GM12878 (cell line): ENCODE data around the gene ETV7. TPM values are rescaled to one million over a fixed set of nuclear protein-coding genes. Genes with fewer than 3 reads are reported as not detected.

Experiments used
- ATAC-seq: fragments of 200-7000 bp; cut with Tn5 transposase; 3 replicates; pipeline ENCODE4 v1.9.1; 2020; ENCODE audit warnings: mild to moderate bottlenecking, moderate library complexity
- BruUV-seq: library from RNA; stranded (reverse); fragments of 400-500 nt; replicated peaks from 2 replicates; lab custom pipeline; 2021; lab: Mats Ljungman, UMichigan
- CTCF ChIA-PET: fragments of 300-600 bp; sonication (Branson Sonifier 250); formaldehyde crosslinking; extraction: SDS; loops from one replicate; lab custom pipeline; 2021; ENCODE audit warnings: inconsistent platforms; lab: Yijun Ruan, JAX
- POLR2A ChIA-PET: fragments of 350-600 bp; formaldehyde crosslinking; extraction: SDS; loops from one replicate; lab custom pipeline; 2021; ENCODE audit warnings: inconsistent platforms; lab: Charles Lee
- RAD21 ChIA-PET: fragments of 300-600 bp; sonication (Branson Sonifier 250); formaldehyde crosslinking; loops from one replicate; lab custom pipeline; 2023; ENCODE audit warnings: antibody characterized with exemption; ENCODE audit not compliant: unreplicated experiment; lab: Charles Lee
- SMC1A ChIA-PET: fragments of 300-600 bp; sonication (Branson Sonifier 250); formaldehyde crosslinking; loops from one replicate; lab custom pipeline; 2023; ENCODE audit not compliant: unreplicated experiment, uncharacterized antibody; lab: Charles Lee
- DNase-seq: peaks from one replicate; pipeline ENCODE4 v3.0.0-alpha.2; 2011; ENCODE audit warnings: low read depth, low spot score
- FAIRE-seq: peaks from 3 replicates; lab custom pipeline; 2011; peaks lifted over from hg19 to GRCh38; lab: Jason Lieb, UNC
- H2AFZ ChIP-seq: 2 replicates; pipeline ENCODE4 v1.6.0; 2011; ENCODE audit warnings: low read depth, low read length, control low read depth; ENCODE audit not compliant: control insufficient read depth
- H3K27ac ChIP-seq: 2 replicates; pipeline ENCODE4 v1.5.1; 2011; ENCODE audit warnings: control low read depth; ENCODE audit not compliant: control insufficient read depth, insufficient read depth
- H3K27me3 ChIP-seq, 2 experiments: replicated peaks in 1 of 2; 2 replicates each; pipeline versions ENCODE4 v1.6.0 to v1.6.1; 2011; ENCODE audit warnings: low read length in 1 of 2; ENCODE audit not compliant: control insufficient read depth in 2 of 2, insufficient read depth in 2 of 2
- H3K36me3 ChIP-seq, 2 experiments: 2 replicates each; pipeline ENCODE4 v1.5.1; 2011; ENCODE audit warnings: low read length in 1 of 2; ENCODE audit not compliant: control insufficient read depth in 2 of 2, insufficient read depth in 2 of 2
- H3K4me1 ChIP-seq: 2 replicates; pipeline ENCODE4 v1.6.1; 2011; ENCODE audit warnings: mild to moderate bottlenecking, low read length, moderate library complexity, mixed read lengths; ENCODE audit not compliant: control insufficient read depth, insufficient read depth
- H3K4me2 ChIP-seq: 2 replicates; pipeline ENCODE4 v1.6.0; 2011; ENCODE audit warnings: control low read depth; ENCODE audit not compliant: control insufficient read depth, insufficient read depth
- H3K4me3 ChIP-seq: fragments of 200-600 bp; sonication (generic); 2 replicates; pipeline ENCODE4 v1.5.1; 2016
- H3K79me2 ChIP-seq: 2 replicates; pipeline ENCODE4 v1.6.0; 2011; ENCODE audit warnings: low read length; ENCODE audit not compliant: control insufficient read depth, insufficient read depth
- H3K9ac ChIP-seq: 2 replicates; pipeline ENCODE4 v1.8.0; 2011; ENCODE audit warnings: low read length, control low read depth, mixed read lengths; ENCODE audit not compliant: control insufficient read depth, insufficient read depth
- H3K9me3 ChIP-seq: replicated peaks from 3 replicates; pipeline ENCODE4 v1.5.1; 2011; ENCODE audit warnings: mild to moderate bottlenecking, low read length; ENCODE audit not compliant: control insufficient read depth, insufficient read depth
- H4K20me1 ChIP-seq: 2 replicates; pipeline ENCODE4 v1.6.0; 2011; ENCODE audit not compliant: control insufficient read depth, insufficient read depth
- BACH1 ChIP-seq: fragments of 450-650 bp; IDR thresholded peaks from 2 replicates; pipeline ENCODE4 v1.6.1; 2017; ENCODE audit warnings: mild to moderate bottlenecking, borderline replicate concordance
- BMI1 ChIP-seq: fragments of 450-650 bp; IDR thresholded peaks from 2 replicates; pipeline ENCODE4 v1.6.1; 2016; ENCODE audit warnings: mild to moderate bottlenecking, moderate library complexity, borderline replicate concordance
- CBFB ChIP-seq: IDR thresholded peaks from 2 replicates; pipeline ENCODE4 v1.6.1; 2016; ENCODE audit warnings: antibody characterized with exemption, low read depth
- EZH2 ChIP-seq: IDR thresholded peaks from 2 replicates; pipeline ENCODE4 v1.6.1; 2012; ENCODE audit warnings: low read depth, mild to moderate bottlenecking, control low read depth, inconsistent platforms, low read length, borderline replicate concordance; ENCODE audit not compliant: control insufficient read depth
- GATAD2B ChIP-seq: fragments of 450-650 bp; conservative IDR thresholded peaks from 2 replicates; pipeline ENCODE4 v1.6.1; 2017; ENCODE audit warnings: low read depth, mild to moderate bottlenecking, moderate library complexity
- IRF4 ChIP-seq: IDR thresholded peaks from 2 replicates; pipeline ENCODE4 v1.6.1; 2011; ENCODE audit warnings: low read depth, low read length
- MEF2B ChIP-seq: fragments of 450-650 bp; IDR thresholded peaks from 2 replicates; pipeline ENCODE4 v1.6.1; 2018; ENCODE audit warnings: mild to moderate bottlenecking, moderate library complexity; ENCODE audit not compliant: partially characterized antibody, poor library complexity, severe bottlenecking
- NBN ChIP-seq: fragments of 450-650 bp; IDR thresholded peaks from 2 replicates; pipeline ENCODE4 v1.6.1; 2016
- NFXL1 ChIP-seq: fragments of 450-650 bp; IDR thresholded peaks from 2 replicates; pipeline ENCODE4 v1.6.1; 2017; ENCODE audit warnings: antibody characterized with exemption, mild to moderate bottlenecking, borderline replicate concordance
- NFYA ChIP-seq: IDR thresholded peaks from 2 replicates; pipeline ENCODE4 v1.6.1; 2011; ENCODE audit warnings: low read depth, mild to moderate bottlenecking, low read length, improper control_type of control experiment, borderline replicate concordance
- NRF1 ChIP-seq: conservative IDR thresholded peaks from 2 replicates; pipeline ENCODE4 v1.6.1; 2011; ENCODE audit warnings: mild to moderate bottlenecking, low read depth, low read length, improper control_type of control experiment
- POLR2AphosphoS2 ChIP-seq: IDR thresholded peaks from 2 replicates; pipeline ENCODE4 v1.6.1; 2011; ENCODE audit warnings: low read depth, mild to moderate bottlenecking, low read length, improper control_type of control experiment, moderate library complexity
- SMAD5 ChIP-seq: IDR thresholded peaks from 2 replicates; pipeline ENCODE4 v1.6.1; 2016; ENCODE audit warnings: antibody characterized with exemption, low read depth
- SPI1 ChIP-seq: IDR thresholded peaks from 2 replicates; pipeline ENCODE4 v1.6.1; 2011; ENCODE audit warnings: low read depth, mild to moderate bottlenecking, low read length, moderate library complexity, borderline replicate concordance; ENCODE audit not compliant: insufficient read depth
- WGBS: methylation state at CpG from one replicate; pipeline ENCODE4 v1.1.6; 2016; ENCODE audit warnings: low lambda C conversion rate; ENCODE audit not compliant: insufficient replicate concordance, insufficient coverage; ENCODE audit errors: missing lambda C conversion rate; 5-methylcytosine and 5-hydroxymethylcytosine counted together
- in situ Hi-C: fragments of 300-500 bp; cut with MboI; formaldehyde crosslinking; loops from 9 replicates; pipeline ENCODE4 v1.14.3; 2018; ENCODE audit warnings: mixed read lengths
- intact Hi-C: fragments of 100-400 bp; cut with micrococcal nuclease; formaldehyde crosslinking; loops from one replicate; pipeline ENCODE4 v1.14.2; 2022; ENCODE audit not compliant: unreplicated experiment
- polyA plus RNA-seq, 11 experiments: library from polyadenylated mRNA; depleted of rRNA in 4 of 11; unstranded in 6 of 11; stranded (reverse) in 5 of 11; fragments of >200 nt; fragmentation: Nextera tagmentation in 4 of 11; fragmentation: Illumina TruSeq in 1 of 11; extraction: Ambion mirVana in 4 of 11; extraction: Trizol in 1 of 11; gene quantifications; 1 replicate in 1 of 11; 2 replicates in 10 of 11; pipeline versions ENCODE4 v1.2.1 to v1.2.3, GENCODE V29; 2011 to 2016; ENCODE audit warnings: inconsistent platforms in 2 of 11, missing spikeins in 2 of 11, low read depth in 1 of 11
- total RNA-seq, 4 experiments: library from RNA; depleted of rRNA in 3 of 4; stranded (reverse); fragments of >200 nt in 3 of 4; fragmentation: Illumina TruSeq in 1 of 4; extraction: Trizol in 1 of 4; gene quantifications; 2 replicates each; pipeline versions ENCODE4 v1.2.1 to v1.2.3, GENCODE V29; 2013 to 2021
- TF ChIP-seq, protein P1 (sequence below): IDR thresholded peaks from 2 replicates; pipeline ENCODE4 v1.6.1; 2011; ENCODE audit warnings: low read depth, low read length, improper control_type of control experiment, borderline replicate concordance

The ETV7 gene
- total and polyA plus RNA-seq, 10 of the 15 experiments (the other 5 are each of a cell fraction or from before 2014, with no cell fraction given) = 0.04 to 1.8 (median 1.3) TPM

DNA sequence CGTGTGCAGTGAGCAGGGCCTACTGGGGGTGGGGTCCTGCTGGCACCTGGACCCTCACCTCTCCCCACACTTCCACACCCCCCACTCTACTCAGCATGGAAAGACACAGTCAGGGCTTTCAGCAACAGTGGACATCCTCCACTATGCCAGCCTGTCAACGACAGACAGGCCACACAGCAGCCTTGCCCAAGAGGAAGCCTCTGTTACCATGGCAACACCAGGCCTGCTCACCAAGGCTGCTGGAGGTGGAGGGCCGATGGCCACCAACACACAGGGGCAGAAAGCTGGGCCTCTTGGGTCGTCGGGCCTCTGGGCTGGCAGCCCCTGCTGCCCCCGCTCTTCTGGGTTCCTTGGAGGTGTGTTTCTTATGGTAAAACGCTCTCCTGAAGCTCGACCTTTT is 64.4 kb downstream of the ETV7 start:
- DNase-seq (no peak), FAIRE-seq (no peak), ATAC-seq (peak; percentile 48; the same call in 1 of the 3 replicates)
- no peaks in the 10 kb centered on the region for H4K20me1 ChIP-seq
- no peak overlapping the region for H2AFZ ChIP-seq
- TF ChIP-seq BACH1 = no peak
- peak; percentile 92 for TF ChIP-seq BMI1
- TF ChIP-seq, all 136 proteins: peak for 1
- Histone ChIP-seq H3K9ac (no peak overlapping the region), H3K4me3 (no peak overlapping the region), H3K79me2 (no peaks in the 10 kb centered on the region), H3K4me2 (no peak overlapping the region), H3K27me3 (no peaks in the 10 kb centered on the region), H3K4me1 (no peaks in the 10 kb centered on the region), H3K36me3 (no peaks in the 10 kb centered on the region), H3K27ac (no peak overlapping the region), H3K9me3 (no peaks in the 10 kb centered on the region)
- ChIA-PET CTCF (interaction anchor here (1.3 kb wide), 1 partner anchor 20 kb away, joined by 4 read pairs; no protein-coding TSS in a partner anchor), RAD21 (no interaction called here), POLR2A (no interaction called here), SMC1A (no interaction called here)
- BruUV-seq = no TSS peak
- intact Hi-C loops (no loop called here), in situ Hi-C loops (no loop called here)
- WGBS = 40% methylated on average over 8 of the region's 8 CpGs

DNA sequence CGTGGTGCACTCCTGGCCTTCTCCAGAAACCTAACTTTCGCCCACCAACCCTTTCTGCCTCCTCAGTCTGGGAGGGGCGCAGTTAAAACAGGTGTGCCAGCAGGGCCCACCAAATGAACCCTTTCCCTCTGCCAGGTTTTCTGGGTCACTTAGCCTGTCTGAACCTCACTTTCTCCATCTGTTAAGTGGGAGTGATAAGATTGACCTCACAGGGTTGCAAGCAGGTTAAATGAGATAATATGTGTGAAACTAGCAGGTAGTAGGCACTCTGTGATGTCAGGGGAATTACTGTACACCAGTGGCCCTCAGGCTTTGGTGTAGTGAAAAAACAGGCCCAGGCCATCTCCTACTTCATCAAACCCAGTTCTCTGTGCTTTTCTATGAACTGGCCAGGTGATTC is 64.9 kb downstream of the ETV7 start:
- ATAC-seq = no peak
- Histone ChIP-seq H2AFZ (no peak overlapping the region), H3K9ac (no peak overlapping the region), H3K79me2 (no peaks in the 10 kb centered on the region), H3K4me2 (no peak overlapping the region), H3K9me3 (no peaks in the 10 kb centered on the region), H3K36me3 (no peaks in the 10 kb centered on the region), H3K27ac (no peak overlapping the region), H3K4me3 (no peak overlapping the region), H3K27me3 (no peaks in the 10 kb centered on the region), H3K4me1 (no peaks in the 10 kb centered on the region), H4K20me1 (no peaks in the 10 kb centered on the region)
- 16% methylated on average over 3 of the region's 3 CpGs for WGBS
- RAD21 ChIA-PET = no interaction called here
- SMC1A ChIA-PET = no interaction called here
- in situ Hi-C loops = no loop called here
- FAIRE-seq = no peak
- no TSS peak for BruUV-seq
- POLR2A ChIA-PET = interaction anchor here (1.2 kb wide), 1 partner anchor 11 kb away, joined by 3 read pairs; no protein-coding TSS in a partner anchor
- CTCF ChIA-PET = interaction anchor here (1.3 kb wide), 1 partner anchor 20 kb away, joined by 4 read pairs; no protein-coding TSS in a partner anchor
- intact Hi-C loops = no loop called here
- DNase-seq = no peak
- TF ChIP-seq EZH2 (no peak), IRF4 (no peak), NBN (no peak), NRF1 (no peak), SMAD5 (no peak), NFXL1 (no peak), POLR2AphosphoS2 (no peak), SPI1 (no peak), GATAD2B (no peak), CBFB (no peak), MEF2B (no peak), NFYA (no peak)
- TF ChIP-seq, protein P1, sequence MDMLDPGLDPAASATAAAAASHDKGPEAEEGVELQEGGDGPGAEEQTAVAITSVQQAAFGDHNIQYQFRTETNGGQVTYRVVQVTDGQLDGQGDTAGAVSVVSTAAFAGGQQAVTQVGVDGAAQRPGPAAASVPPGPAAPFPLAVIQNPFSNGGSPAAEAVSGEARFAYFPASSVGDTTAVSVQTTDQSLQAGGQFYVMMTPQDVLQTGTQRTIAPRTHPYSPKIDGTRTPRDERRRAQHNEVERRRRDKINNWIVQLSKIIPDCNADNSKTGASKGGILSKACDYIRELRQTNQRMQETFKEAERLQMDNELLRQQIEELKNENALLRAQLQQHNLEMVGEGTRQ = no peak
